ENCODE results near the gene IGFN1.

- TF ChIP-seq POLR2A (IDR thresholded peaks at IDR 0.05; ENCODE audit: low read length) = no peak
- no peak for TF ChIP-seq GATA1 (IDR thresholded peaks at IDR 0.05; ENCODE audit: low read depth, low read length)
Measured at GRCh38 chr1:201218409-201218808, 27.8 kb downstream of the IGFN1 start.

All from erythroblast (primary cell).